Suppressor macrophage treated with lipopolysaccharide for 1 hour (primary cell): ENCODE data around the gene SLC2A5.

ENCODE experiments used
- DNase-seq, 3 donors: peaks; one replicate each; pipeline ENCODE4 v3.0.0-alpha.2; 2020 to 2022

The SLC2A5 gene

DNA sequence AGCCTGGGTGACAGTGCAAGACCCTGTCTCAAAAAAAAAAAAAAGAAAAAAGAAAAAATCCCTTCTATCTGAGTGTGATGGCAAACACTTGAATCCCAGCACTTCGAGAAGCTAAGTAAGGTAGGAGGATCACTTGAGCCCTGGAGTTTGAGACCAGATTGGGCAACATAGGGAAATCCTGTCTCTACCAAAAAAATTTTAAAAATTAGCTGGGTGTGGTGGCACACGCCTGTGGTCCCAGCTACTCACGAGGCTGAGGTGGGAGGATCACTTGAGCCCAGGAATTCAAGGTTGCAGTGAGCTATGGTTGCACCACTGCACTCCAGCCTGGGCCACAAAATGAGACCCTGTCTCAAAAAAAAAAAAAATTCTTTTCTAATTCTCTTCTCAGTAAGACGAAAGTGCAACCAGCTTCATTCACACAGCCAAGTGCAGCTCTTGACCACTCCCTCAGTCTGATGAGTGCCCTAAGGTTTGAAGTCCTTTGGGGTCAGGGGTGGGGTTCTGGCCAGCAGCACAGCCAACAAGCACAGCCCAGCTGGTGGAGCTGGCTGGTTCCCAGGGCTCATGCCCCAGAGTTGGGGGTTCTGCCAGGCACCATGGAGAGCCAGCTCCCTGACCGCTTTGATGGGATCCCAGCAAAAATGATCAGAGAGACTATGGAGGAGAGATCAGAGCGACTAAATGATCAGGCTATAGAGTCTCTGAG is 8.0 kb downstream of the SLC2A5 start:
- peak; percentile 27 to 61 (median 43) for DNase-seq

DNA sequence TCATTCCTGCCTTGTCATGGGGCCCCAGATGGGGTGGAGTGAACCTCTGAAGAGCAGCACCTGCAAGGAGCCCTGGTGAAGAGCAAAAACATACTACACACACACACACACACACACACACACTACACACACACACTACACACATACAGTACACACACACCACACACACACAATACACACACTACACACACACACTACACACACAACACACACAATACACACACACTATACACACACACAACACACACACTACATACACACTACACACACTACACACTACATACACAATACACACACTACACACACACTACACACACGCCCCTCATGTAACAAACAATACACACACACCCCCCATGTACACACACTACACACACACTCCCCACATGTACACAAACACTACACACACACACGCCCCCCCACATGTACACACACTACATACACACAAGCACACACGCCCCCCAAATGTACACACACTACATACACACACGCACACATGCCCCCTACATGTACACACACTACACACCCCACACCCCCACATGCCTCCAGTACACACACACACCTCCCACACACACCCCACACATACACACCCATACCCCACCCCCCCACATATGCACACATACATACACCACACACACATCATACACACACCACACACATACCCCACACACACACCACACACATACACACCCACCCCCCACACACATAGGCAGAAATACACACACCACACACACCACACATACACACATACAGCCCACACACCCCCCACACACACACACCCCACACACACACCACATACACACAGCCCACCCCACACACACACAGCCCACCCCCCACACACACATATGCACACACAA is 9.3 kb downstream of the SLC2A5 start:
- DNase-seq: no peak

GRCh38 chr1:9058465-9058864 is 11.0 kb downstream of the SLC2A5 start:
- DNase-seq: peak in 2 of 3 donors; percentile 32 to 40

DNA sequence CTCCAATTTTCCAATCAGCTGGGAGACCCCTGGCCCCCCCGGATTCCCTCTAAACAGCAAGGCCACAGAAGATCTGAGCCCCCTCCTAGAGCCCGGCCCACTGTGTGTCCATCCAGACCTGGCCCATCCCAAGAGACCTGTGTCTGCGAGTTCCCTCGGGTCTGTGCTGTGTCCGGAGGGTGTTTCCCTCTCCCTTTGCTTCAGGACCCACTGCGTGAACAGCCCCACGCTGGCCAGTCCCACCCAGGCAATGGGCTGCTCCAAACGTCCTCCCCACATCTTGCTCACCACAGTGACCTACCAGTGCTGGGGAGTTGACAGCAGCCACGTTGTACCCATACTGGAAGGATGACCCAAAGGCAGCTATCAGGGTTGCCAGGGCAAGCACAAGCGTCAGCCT is 11.6 kb downstream of the SLC2A5 start:
- DNase-seq: no peak

DNA sequence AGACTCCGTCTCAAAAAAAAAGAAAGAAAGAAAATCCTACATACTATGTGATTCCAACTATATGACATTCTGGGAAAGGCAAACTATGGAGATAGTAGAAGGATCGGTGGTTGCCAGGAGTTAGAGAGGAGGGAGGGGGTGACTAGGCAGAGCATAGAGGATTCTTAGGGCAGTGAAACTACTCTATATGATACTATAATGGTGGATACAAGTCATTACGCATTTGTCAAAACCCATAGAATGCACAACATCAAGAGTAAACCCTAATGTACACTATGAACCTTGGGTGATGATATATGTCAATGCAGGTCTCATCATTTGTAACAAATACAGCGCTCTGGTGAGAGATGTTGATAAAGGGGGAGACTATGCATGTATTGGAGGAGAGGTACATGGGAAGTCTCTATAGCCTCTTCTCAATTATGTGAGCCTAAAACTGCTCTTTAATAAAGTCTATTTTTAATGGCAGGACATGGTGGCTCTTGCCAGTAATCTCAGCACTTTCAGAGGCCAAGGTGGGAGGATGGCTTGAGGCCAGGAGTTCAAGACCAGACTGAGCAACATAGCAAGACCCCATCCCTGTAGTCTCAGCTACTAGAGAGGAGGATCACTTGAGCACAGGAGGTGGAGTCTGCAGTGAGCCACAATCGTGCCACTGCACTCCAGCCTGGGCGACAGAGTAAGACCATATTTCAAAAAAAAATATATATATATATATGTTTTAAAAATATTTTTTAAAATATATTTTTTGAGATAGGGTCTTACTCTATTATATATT is 17.0 kb downstream of the SLC2A5 start:
- DNase-seq: no peak

DNA sequence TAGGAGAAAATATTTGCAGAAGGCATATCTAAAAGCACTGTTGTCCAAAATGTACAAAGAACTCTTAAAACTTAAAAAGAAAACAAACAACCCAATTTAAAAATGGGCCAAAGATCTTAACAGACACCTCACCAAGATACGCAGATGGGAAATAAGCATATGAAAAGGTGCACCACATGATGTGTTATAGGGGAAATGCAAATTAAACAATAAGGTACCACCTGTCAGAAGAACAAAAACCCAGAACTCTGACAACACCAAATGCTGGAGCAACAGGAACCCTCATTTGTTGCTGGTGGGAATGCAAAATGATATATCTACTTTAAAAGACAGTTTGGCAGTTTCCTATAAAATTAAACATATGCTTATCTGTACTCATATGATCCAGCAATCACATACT is 18.1 kb downstream of the SLC2A5 start:
- no peak for DNase-seq

- no peak for DNase-seq
These were observed 18.6 kb downstream of the SLC2A5 start for GRCh38 chr1:9050803-9051202.

DNA sequence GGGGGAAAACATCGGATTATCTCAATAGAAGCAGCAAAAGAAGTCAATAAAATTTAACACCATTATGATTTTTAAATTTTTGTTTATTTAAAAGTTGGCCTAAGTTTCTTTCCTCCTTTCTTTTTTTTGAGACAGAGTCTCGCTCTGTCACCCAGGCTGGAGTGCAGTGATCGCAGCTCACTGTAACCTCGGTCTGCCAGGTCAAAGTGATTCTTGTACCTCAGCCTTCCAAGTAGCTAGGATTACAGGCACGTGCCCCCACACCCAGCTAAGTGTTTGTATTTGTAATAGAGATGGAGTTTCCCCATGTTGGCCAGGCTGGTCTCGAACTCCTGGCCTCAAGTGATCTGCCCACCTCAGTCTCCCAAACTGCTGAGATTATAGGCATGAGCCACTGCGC is 20.9 kb downstream of the SLC2A5 start:
- DNase-seq: no peak

DNA sequence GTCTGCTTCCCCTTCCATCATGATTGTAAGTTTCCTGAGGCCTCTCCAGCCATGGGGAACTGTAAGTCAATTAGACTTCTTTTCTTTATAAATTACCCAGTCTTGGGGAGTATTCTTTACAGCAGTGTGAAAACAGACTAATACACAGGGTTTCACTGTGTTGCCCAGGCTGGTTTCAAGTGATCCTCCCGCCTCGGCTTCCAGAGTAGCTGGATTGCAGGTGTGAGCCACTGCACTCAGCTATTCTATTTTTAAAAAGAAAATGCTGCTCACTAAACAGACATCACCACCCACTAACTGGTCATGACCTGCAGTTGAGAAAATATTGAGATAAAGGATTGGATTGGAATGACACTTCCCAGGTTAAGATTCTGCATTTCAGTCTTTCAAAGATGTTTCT is 22.4 kb downstream of the SLC2A5 start:
- no peak for DNase-seq

GRCh38 chr1:9045861-9046510 is 23.4 kb downstream of the SLC2A5 start:
- no peak for DNase-seq

- DNase-seq: no peak
These were observed 25.2 kb downstream of the SLC2A5 start for GRCh38 chr1:9044236-9044635.

DNA sequence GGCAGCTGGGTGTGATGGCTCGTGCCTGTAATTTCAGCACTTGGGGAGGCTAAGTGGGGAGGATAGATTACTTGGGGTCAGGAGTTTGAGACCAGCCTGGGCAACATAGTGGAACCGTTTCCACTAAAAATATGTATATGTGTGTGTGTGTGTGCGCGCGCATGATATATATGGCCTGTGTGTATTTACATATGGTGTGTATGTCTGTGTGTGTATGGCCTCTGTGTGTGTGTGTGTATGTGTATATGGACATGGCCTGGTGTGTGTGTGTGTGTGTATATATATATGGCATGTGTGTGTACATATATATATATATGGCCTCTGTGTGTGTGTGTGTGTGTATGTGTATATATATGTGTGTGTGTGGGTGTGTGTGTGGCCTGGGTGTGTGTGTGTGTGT is 27.2 kb downstream of the SLC2A5 start:
- no peak for DNase-seq

GRCh38 chr1:9041116-9041779 is 28.2 kb downstream of the SLC2A5 start:
- no peak for DNase-seq

DNA sequence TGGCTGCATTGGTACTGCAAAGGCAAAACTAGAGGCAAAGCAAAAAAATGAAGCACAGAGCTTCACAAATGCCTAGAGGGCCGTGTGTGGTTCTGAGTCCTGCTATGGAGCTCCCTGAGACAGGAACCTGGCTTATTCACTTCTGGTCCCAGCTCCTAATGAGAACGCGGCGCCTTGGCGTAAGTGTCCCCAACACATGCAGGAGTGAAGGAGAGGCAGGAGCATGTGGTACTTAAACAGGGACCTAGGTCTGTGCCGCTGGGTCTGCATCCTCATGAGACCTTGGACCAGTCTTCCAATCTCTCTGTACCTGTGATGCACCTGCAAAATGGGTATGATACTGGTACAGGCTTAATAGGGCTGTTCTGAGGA is 28.8 kb downstream of the SLC2A5 start:
- no peak for DNase-seq

DNA sequence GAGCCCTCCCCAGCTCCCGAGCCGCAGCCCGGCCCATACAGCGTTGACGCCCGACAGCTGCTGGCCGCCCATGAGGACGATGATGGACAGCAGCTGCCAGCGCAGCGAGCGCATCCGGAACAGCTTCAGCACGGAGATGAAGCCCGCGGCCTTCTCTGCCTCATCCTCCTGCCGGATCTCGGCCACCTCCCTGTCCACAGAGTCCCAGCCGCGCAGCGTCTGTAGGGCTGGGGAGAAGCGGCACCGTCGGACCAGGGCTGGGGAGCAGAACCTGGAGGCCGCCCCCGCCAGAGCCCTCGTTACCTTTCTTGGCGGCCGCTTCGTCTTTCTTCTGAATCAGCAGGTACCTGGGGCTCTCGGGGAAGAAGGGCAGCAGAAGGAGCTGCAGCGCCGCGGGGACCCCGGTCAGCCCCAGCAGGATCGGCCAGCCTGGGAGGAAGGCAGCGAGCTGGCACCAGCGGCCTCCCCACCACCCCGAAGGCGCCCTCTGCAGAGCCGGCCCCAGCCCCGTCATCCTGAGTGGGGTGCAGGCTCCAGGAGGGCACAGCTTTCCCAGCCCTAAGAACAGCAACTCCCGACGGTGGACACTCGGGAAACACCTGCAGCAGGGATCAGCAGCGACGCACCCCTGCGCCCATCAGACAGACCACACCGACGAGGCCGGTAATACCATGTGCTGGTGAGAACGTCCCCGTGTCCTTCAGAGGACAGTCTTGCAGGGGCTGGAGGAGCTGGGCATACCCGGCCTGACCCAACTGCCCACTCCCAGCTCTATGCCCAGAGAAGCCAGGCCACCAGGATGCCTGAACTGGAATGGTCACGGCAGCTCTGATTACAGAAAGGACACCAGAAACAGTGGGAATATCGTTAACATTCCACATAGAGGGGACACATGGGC is 29.4 kb downstream of the SLC2A5 start:
- DNase-seq: no peak

- DNase-seq: no peak
These were observed 30.3 kb downstream of the SLC2A5 start for GRCh38 chr1:9038881-9039760.

- no peak for DNase-seq
These were observed 31.1 kb downstream of the SLC2A5 start for GRCh38 chr1:9038338-9038650.

DNA sequence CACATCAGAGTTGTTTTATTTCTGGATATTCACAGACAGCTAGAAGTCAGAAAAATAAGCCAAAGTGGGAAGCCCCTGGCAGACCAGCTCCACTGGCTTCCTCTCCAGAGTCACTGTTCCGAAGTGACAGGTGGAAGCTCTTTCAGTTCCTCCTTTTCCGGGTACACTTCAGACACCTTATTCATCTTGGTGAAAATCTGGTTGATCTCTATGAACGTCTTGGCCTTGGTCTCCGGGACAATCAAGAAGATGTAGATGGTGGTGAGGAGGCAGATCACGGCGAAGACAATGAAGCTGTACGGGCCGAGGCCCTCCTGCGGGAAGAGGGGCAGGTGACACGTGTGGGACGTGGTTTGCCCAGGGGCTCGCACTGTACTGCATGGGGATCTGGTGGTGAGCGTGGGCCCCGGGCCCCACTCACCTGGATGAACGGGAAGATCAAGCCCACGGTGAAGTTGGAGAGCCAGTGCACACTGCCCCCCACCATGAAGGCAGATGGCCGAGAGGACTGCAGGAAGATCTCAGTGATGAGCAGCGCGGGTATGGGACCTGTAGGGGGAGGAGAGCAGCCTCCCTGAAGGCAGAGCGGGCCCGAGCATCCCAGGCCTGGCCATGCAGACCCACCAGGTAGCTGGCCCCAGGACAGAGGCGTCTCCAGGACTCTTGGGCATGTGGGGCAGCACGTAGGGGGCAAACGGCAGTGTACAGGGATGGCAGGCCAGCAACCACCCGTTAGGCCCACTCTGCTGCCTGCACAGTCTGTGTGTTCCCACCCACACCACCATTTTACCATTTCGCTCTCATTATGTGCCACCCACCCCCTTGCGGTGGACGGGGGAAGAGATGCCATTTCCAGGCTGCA is 31.7 kb downstream of the SLC2A5 start:
- no peak for DNase-seq

- no peak for DNase-seq
These were observed 34.2 kb downstream of the SLC2A5 start for GRCh38 chr1:9035226-9035625.

GRCh38 chr1:9033363-9033762 is 36.1 kb downstream of the SLC2A5 start:
- no peak for DNase-seq
